Erythroblast (primary cell): ENCODE data around the gene PPIL6.

Experiments used
- GATA1 ChIP-seq: IDR thresholded peaks from 2 replicates; pipeline ENCODE4 v1.6.1; 2011; ENCODE audit warnings: low read depth, mild to moderate bottlenecking, control low read depth, low read length, moderate library complexity
- POLR2A ChIP-seq: IDR thresholded peaks from 2 replicates; pipeline ENCODE4 v1.6.1; 2011; ENCODE audit warnings: mild to moderate bottlenecking, low read length

DNA sequence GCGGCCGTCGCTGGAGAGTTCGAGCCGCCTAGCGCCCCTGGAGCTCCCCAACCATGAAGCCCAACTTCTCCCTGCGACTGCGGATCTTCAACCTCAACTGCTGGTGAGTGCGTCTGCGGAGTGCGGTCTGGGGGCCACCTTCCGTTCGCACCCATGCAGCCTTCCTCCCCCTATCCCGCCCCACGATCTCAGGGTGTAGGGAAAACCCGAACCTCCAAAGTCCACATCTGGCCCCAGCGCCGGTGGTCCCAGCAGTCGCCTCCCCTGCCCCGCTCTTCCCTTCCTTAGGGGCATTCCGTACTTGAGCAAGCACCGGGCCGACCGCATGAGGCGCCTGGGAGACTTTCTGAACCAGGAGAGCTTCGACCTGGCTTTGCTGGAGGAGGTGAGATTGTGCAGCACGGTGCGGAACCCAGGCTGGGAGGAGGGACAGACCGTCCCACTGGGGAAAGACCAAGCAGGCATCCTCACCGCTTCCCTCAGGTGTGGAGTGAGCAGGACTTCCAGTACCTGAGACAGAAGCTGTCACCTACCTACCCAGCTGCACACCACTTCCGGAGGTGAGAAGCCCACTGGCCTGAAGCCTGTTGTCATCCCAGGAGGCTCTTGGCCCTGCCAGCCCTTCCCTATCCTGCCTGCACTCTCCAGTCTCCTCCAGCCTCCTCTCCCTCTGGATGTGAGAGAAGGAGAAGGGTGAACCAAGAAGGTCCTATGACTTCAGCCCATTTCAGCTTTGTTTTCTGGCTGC, 815 bp upstream of the PPIL6 start:
- TF ChIP-seq POLR2A = no peak
- no peak for TF ChIP-seq GATA1
